GM18867 (cell line): Measurements from ENCODE around the gene ERBB2.
"Not testable (repeated sequence)": the region's sequence is repeated elsewhere in the genome, so short reads cannot be mapped to it uniquely, and the experiment has no call there.

Experiments used
- ATAC-seq: cut with Tn5 transposase; IDR thresholded peaks from one replicate; pipeline ENCODE4 v1.9.1; 2021; ENCODE audit warnings: mild to moderate bottlenecking, moderate library complexity; ENCODE audit not compliant: unreplicated experiment

The ERBB2 gene

DNA sequence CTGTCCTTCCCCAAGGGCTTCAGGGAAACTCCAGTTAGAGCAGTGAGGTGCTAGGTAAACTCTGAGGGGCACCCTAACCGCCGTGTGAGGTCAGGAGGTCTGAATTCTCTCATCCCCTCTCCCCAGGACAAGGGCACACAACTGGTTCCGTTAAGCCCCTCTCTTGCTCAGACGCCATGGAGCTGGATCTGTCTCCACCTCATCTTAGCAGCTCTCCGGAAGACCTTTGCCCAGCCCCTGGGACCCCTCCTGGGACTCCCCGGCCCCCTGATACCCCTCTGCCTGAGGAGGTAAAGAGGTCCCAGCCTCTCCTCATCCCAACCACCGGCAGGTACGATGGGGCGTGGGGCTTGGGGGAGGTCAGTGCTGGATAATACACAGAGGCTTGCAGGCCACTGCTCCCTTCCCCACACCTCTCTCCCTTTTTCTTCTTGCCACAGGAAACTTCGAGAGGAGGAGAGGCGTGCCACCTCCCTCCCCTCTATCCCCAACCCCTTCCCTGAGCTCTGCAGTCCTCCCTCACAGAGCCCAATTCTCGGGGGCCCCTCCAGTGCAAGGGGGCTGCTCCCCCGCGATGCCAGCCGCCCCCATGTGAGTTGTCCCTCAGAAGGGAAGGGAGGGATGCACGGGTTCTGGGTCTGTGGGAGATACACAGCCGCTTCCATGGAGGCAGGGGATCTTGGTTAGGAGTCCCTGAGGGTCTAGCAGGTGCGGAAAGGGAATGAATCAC, 42.4 kb downstream of the ERBB2 start:
- ATAC-seq, result no peak

DNA sequence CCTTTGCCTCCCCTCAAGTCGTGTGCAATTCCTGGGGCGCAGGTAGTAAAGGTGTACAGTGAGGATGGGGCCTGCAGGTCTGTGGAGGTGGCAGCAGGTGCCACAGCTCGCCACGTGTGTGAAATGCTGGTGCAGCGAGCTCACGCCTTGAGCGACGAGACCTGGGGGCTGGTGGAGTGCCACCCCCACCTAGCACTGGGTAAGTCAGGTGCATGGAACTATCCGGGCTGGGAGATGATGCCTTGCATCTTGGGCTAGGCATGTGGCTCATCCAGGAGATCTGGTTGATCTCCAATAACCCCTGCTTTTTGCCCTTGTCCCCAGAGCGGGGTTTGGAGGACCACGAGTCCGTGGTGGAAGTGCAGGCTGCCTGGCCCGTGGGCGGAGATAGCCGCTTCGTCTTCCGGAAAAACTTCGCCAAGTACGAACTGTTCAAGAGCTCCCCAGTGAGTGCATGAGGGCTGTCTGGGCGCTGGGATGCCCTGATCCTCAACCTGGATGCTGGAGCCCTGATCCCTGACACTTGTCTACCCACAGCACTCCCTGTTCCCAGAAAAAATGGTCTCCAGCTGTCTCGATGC, 43.1 kb downstream of the ERBB2 start:
- ATAC-seq, result no peak

DNA sequence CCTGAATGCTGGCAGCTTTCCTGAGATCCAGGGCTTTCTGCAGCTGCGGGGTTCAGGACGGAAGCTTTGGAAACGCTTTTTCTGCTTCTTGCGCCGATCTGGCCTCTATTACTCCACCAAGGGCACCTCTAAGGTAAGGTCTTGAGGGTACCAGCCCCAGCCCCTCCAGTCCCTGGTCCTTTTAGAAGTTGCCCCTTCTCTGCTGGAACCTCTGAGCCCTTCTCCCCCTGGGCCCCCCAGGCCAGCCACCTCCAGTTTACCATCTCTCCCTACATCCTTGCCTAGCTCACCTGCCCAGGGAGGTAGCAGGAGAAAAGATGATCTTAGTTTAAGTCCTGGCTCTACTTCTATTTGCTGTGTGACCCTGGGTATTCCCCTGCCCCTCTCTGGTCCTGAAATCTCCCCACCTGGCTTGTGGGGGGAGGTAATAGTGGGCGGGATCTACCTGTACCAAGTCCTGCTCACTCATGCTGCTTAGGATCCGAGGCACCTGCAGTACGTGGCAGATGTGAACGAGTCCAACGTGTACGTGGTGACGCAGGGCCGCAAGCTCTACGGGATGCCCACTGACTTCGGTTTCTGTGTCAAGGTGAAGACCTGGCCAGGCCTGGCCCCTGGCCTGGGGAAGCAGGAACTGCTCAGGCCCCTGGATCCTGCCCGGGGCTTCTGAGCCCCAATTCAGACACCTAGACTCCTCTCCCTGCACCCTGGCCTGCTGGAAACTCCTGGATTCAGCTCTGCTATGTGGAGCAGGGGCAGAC, 44.4 kb downstream of the ERBB2 start:
- ATAC-seq, result no peak

DNA sequence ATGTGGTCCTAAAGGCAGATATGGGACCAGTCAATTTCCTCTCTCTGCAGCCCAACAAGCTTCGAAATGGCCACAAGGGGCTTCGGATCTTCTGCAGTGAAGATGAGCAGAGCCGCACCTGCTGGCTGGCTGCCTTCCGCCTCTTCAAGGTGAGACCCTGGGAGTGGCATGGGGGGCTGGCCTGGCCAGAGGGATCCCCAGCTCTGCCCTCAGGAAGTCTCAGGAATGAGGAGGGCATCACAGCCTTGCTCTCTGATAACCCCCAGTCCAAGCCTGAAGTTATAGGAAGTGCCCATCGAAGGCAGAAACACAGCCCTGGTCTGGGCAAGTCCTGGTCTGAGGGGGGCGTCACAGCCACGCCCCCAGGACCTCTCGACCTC, 45.0 kb downstream of the ERBB2 start:
- no peak for ATAC-seq

DNA sequence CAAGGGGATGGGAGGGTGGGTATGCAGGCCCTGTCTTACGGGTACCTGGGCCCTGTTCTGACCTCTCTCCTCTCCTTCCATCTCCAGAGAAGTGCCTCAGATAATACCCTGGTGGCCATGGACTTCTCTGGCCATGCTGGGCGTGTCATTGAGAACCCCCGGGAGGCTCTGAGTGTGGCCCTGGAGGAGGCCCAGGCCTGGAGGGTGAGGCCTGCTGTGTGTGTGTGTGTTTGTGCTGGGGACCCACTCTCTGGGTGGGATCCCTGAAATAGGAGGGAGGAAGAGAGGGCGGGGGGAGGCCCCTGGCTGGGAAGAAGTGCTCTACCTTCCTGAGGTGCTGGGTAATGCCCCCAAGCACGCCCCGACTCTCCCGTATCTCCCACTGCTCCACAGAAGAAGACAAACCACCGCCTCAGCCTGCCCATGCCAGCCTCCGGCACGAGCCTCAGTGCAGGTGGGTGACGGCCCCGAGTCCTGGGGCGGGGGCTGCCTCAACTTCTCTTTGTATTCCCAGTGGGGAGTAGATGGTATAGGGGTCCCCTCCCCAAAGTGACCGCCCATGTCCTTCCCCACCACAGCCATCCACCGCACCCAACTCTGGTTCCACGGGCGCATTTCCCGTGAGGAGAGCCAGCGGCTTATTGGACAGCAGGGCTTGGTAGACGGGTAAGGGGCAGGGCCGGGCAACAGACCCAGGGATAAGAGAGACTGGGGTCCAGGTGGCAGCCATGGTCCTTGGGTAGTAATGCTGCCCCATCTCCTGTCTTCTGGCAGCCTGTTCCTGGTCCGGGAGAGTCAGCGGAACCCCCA, 45.7 kb downstream of the ERBB2 start:
- ATAC-seq, result no peak

DNA sequence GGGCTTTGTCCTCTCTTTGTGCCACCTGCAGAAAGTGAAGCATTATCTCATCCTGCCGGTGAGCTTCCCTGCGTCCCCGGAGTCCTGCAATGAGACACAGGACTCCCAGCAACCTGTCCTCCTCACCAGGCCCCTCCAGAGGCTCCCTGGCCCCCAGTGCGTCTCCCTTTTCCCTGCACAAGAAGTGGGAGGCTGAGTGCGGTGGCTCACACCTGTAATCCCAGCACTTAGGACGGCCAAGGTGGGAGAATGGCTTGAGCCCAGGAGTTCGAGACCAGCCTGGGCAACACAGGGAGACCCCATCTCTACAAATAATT, 46.2 kb downstream of the ERBB2 start:
- no peak for ATAC-seq

DNA sequence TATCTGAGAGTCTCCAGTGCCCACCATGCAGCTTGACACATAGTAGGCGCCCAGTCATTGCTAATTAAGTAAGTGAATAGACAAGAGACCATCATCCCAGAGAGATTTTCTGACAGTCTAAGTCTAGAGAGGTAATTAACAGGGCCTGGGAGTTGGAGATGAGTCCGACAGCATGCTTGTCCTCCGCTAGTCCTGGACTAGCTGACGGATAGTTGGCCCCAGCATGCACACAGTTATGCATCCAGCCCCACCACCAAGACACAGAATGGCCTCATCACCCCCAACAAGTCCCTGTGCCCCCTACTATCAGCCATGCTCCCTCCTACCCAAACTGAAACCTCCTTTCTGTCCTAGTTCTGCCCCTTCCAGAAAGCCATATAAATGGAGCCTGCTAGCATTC, 47.9 kb downstream of the ERBB2 start:
- no peak for ATAC-seq

DNA sequence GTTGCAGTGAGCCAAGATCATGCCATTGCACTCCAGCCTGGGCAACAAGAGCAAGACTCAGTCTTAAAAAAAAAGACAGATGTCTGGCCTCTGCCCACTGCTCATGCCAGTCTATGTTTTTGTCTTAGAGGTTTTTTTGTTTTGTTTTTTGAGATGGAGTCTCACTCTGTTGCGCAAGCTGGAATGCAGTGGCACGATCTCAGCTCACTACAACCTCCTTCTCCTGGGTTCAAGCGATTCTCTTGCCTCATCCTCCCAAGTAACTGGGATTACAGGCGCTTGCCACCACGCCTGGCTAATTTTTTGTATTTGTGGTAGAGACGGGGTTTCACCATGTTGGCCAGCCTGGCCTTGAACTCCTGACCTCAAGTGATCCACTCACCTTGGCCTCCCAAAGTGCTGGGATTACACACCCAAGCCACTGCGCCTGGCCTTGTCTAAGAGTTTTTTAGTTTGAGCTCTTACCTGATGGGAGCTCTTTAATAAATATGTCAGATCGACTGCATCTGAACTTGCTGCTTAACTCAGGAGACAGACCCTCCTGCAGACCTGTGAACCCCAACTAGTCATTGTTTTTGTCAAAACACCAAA, 48.7 kb downstream of the ERBB2 start:
- not testable (repeated sequence) for ATAC-seq

DNA sequence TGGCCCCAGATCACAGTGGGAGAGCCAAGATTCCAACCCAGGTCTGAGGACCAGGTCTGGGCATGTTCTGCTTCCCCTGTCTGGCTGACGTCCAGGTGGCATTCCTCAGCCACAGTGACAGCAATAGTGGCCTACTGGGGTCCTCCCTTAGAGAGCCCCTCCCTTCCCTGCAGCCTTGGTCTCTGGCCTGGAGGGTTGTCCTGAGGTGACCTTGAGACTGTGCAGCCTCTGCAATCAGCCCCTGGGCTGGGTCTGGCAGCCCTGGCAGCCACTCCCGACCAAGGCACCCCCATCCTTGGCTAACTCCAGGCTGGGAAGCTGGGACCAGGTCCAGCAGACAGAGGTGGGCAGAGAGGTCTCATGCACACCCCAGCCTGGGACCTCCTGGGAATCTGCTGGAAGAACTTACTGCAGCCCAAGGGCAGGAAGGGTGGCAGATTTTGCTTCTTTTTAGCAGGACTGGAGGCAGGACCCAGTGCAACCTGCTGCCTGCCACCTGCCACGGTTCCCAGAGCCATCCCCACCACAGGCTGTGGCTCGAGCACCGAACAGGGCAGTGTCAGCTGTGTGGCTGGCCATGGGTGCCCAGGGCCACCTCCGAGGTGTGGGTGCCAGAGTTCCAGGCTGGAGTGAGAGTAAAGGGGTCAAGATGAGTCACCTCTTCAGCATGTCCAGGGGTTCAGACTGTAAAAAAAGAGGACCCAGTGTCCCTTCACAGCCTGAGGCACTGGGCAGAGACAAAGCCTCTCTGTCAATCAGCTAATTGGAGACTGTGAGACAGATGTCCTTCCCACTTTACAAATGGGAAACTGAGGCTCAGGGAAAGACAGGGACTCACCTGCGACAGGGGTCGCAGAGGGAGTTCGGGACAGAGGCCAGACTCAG, 50.5 kb downstream of the ERBB2 start:
- no peak for ATAC-seq

DNA sequence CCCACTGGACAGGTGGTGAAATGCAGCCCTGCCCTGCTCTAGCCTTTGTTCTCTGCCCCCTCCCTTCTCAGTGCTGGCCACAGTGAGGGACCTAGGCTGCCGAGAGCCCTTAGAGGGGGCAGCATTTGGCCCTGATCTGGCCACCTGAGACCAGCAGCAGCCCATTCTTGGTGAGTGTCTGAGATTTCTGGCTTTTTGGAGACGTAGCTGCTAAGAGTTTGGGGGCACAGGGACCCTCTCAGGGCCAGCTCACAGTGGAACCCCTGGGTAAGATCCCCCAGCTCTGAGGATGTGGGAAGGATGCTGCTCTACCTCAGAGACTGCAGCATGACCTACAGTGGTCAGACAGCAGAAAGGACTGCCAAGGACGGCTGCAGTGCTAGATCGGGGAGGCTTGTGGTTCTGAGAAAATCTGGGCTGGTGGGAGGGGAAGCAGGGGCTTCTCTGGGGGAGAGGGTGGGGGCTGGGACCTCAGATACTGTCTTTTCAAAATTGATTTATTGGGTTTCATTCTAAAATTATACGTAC, 51.2 kb downstream of the ERBB2 start:
- no peak for ATAC-seq

DNA sequence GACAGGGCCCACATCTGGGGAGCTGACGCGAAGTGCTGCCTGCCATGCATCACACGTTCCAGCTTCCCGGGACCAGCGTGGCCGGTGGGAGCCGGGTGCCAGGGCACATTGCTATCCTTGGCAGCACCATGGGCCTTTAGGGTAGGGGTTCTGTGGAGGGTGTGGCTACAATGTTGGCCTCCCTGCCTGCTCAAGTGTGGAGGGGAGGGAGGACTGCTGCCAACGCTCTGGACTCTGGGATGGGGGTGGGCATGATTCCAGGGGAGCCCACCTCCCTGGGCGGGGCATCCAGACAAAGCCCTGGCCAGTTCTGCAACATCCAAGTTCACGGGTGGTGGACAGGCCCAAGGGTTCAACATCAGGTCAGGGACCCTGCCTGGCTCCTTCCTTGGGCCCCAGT, 51.8 kb downstream of the ERBB2 start:
- ATAC-seq, result no peak

DNA sequence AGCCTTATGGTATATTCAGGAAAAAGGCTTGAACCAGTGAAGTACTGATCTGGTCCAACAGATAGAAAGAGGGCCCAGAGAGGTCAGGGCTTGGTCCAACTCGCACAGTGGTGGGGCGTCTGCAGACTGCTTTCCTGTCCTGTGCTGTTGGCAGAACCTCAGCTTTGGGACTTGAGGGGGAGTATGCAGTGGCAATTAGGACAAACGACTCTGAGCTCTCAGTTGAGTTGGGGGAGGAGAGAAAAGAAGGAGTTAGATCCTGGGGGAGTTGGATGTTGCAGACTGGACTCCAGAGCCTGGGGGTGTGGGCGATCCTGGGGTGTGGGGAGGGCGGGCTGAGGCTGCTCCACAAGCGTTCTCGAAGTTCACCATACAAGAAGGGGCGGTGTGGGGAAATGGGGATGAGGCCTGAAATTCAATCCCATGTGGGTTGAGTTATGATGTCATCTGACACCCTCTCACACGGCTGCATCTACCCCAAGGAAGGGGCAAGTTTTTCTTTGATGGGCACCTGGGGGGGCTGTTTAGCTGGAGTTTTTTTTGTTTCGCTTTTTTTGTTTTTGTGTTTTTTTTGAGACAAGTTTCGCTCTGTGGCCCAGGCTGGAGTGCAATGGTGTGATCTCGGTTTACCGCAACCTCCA, 52.5 kb downstream of the ERBB2 start:
- ATAC-seq, result no peak

DNA sequence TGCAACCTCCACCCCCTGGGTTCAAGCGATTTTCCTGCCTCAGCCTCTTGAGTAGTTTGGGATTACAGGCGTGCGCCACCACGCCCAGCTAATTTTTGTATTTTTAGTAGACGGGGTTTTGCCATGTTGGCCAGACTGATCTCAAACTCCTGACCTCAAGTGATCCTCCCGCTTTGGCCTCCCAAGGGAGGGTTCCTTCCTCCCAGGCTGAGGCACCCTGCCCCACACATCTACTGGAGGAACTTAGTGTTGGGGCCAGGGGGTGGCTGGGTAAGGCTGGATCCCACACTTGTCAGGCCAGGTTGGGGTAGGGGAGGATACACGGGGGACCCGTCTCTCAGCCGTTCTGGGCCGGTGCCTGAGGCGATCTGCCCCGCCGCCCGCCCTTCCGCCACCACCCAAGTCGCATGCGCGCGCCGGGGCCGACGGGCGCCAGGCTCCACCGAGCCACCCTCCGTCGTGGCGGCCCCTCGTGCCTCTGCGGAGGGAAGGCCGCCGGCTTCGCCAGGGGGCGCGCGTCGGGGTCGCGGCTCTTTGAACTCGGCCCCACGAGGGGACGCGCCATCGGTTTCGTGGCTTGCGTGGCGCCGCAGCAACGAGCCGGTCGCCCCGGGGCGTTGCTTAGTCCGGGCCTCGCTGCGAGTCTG, 53.8 kb downstream of the ERBB2 start:
- peak; percentile 24 for ATAC-seq

DNA sequence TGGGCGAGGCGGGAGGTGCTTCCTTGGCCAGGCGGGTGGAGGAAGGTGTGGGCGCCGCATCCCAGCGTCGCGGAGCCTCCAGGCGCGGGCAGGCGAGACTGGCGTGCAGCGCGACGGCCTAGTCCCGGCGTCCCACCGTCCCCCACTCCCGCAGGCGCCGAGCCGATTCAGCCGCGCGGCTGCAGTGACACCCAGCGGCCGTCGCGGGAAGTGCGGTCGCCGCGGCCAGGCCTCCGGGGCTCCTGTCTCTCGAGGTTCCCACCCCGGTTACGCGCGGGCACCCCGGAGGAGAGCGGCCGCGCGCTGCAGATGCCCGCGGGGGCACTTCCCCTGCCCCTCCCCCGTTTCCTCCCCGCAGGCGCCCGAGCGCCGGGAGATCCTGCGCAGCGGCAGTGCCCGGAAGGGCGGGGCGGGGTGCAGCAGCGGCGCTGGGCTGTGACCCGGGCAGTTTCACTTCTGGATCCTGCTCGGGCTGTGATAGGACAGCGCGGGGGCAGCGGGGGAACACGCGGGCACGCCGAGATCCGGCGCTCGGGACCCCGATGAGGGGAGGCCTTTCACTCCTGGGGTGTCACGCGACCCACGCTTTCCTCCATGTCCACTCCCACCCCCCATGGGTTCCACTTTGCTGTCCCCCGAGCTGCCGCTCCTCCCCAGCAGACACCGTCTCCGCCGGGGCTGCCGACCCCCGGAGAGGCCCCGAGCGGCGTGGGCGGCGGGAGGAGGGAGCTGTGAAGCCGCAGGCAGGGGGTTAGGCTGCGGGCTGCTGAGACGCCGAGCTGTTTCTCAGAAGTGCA, 54.5 kb downstream of the ERBB2 start:
- ATAC-seq, result peak; percentile 63

DNA sequence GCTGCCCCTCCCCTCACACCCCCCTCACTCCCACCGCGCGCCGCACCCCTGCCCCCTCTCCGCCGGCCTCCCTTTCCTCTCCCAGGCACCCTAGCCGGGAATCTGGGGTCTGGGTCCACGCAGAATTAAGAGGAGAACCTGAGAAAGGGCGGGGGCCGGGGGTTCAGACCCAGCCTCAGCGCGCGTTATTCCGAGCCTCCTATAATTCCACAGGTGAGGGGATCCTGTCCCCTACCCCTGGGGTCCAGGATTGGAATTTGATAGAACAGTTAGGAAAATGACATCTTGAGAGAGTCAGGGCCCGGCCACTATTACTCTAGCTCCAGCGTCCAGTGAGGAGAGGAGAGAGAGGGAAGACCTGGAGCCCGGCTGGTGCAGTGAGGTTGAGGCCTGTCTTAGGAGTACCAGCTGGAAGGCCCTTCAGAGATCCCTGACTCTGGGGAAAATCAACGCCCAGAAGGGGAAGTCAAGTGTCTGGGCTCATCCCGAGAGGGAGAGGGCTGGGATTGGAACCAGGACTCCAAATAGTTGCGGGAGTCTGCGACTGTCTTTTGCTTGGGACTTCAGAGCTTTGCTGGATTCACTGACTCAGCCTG, 55.2 kb downstream of the ERBB2 start:
- ATAC-seq, result no peak

DNA sequence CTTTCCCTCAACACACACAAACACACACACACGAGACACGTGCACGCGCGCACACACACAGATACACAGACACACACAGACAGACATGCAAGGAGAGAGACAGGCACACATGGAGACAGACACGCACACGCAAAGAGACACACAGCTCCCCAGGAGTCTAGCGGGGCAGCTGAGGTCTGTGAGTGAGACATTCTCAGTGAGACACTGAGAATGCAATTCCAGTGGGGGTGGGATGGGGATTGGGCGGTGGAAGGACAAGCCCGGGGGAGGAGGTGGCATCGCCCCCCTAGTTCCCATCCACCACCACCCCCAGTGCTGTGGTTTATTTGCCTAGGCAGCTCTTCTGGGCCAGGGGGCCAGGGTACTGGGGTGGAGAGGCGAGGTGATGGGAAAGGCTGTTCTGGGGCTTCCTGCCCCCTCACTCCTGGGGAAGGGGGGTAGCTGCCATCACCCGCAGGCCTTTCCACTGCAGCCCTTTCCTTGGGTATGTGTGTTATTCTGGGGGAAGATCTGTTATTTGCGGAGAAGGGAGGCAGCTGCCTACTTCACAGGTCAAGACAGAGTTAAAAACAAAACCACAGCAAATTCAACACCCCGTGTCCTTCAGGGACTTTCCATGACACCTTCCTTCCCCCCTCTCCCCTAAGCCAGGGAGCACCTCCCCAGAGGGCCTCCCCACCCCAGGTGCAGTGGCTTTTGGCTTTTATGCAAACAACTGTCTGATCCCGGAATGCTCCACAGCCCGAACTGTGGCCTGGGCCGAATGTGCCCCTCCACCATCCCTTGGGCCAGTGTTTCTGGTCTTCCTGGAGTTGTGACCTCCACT, 55.9 kb downstream of the ERBB2 start:
- no peak for ATAC-seq
